GM04504 (cell line): ENCODE results near the gene BMP4.

Experiments
- DNase-seq: peaks from one replicate; pipeline ENCODE4 v3.0.0-alpha.2; 2012; ENCODE audit warnings: low read depth

Gene BMP4

GRCh38 chr14:53943751-53944083 is 12.9 kb downstream of the BMP4 start:
- no peak for DNase-seq

- no peak for DNase-seq
Measured at GRCh38 chr14:53942970-53943750, 13.5 kb downstream of the BMP4 start.

GRCh38 chr14:53938136-53938837 is 18.3 kb downstream of the BMP4 start:
- no peak for DNase-seq

- no peak for DNase-seq
Measured at GRCh38 chr14:53934778-53935414, 21.7 kb downstream of the BMP4 start.

- no peak for DNase-seq
Measured at GRCh38 chr14:53932966-53933365, 23.7 kb downstream of the BMP4 start.

GRCh38 chr14:53929871-53930715 is 26.5 kb downstream of the BMP4 start:
- DNase-seq: no peak

- DNase-seq: no peak
Measured at GRCh38 chr14:53927171-53927570, 29.5 kb downstream of the BMP4 start.

- DNase-seq: no peak
Measured at GRCh38 chr14:53925201-53925766, 31.3 kb downstream of the BMP4 start.

GRCh38 chr14:53924753-53925152 is 31.9 kb downstream of the BMP4 start:
- peak; percentile 27 for DNase-seq

- no peak for DNase-seq
Measured at GRCh38 chr14:53921027-53921426, 35.6 kb downstream of the BMP4 start.

- DNase-seq: no peak
Measured at GRCh38 chr14:53916239-53916638, 40.4 kb downstream of the BMP4 start.

- no peak for DNase-seq
Measured at GRCh38 chr14:53915364-53916014, 41.1 kb downstream of the BMP4 start.

GRCh38 chr14:53912021-53912420 is 44.6 kb downstream of the BMP4 start:
- DNase-seq: no peak

- no peak for DNase-seq
Measured at GRCh38 chr14:53908416-53908815, 48.2 kb downstream of the BMP4 start.

- DNase-seq: no peak
Measured at GRCh38 chr14:53902307-53902706, 54.3 kb downstream of the BMP4 start.

- no peak for DNase-seq
Measured at GRCh38 chr14:53900499-53900898, 56.1 kb downstream of the BMP4 start.
